HG02970 (cell line): ENCODE measurements around the gene PRR15L.

Source experiments
- ATAC-seq: cut with Tn5 transposase; IDR thresholded peaks from one replicate; pipeline ENCODE4 v1.9.1; 2021; ENCODE audit warnings: mild to moderate bottlenecking, moderate library complexity, moderate number of reproducible peaks; ENCODE audit not compliant: unreplicated experiment, low FRiP score

PRR15L gene

DNA sequence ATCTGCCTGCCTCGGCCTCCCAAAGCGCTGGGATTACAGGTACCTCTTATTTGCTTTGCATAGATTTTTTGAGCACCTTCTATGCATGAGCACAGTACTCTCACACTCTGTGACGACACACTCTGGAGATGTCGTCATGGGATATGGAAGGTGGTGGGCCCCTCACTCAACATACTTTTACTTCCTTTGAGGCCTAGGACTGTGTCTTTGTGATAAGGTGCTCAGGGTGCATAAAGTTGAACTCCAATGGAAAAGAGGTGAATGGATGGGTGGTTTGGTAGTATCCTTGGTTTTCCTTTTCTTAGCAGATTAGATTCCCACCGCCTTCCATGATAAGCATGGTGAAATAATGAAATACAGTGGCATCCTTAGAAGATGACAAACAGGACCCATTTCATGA, 7.2 kb upstream of the PRR15L start:
- ATAC-seq = no peak

DNA sequence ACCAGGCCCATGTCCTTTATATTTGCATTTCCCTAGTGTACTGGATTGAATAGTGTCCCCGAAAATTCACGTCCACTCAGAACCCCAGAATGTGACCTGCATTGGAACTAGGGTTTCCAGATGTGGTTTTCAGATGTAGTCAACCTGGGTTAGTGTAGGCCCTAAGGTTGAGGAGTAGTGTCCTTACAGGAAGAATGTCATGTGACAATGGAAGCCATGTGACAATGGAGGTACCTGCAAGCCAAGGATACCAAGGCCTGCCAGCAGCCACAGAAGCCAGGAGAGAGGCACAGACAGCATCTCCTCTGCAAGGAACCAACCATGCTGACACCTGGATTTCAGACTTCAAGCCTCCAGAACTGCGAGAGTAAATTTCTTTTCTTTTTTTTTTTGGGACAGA, 5.2 kb upstream of the PRR15L start:
- ATAC-seq = no peak

DNA sequence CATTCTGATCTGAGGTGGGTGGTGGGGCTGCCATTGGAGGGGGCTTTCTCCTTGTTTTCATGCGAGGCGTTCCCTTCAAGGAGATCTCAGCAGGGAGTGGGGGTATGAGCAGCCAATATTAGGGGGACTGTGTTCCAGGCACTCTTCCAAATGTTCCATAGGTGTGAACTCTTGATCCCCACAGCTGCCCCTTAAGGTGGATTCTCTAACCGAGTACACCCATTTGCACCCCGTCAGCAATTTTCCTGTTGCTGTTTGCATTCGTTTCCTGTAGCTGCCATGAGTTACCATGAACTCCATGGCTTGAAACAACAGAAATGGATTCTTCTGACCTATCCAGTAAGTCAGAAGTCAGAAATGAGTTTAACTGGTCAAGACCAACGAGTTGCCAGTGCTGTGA, 3.7 kb upstream of the PRR15L start:
- no peak for ATAC-seq

GRCh38 chr17:47959825-47960655, 2.4 kb upstream of the PRR15L start:
- ATAC-seq = no peak

DNA sequence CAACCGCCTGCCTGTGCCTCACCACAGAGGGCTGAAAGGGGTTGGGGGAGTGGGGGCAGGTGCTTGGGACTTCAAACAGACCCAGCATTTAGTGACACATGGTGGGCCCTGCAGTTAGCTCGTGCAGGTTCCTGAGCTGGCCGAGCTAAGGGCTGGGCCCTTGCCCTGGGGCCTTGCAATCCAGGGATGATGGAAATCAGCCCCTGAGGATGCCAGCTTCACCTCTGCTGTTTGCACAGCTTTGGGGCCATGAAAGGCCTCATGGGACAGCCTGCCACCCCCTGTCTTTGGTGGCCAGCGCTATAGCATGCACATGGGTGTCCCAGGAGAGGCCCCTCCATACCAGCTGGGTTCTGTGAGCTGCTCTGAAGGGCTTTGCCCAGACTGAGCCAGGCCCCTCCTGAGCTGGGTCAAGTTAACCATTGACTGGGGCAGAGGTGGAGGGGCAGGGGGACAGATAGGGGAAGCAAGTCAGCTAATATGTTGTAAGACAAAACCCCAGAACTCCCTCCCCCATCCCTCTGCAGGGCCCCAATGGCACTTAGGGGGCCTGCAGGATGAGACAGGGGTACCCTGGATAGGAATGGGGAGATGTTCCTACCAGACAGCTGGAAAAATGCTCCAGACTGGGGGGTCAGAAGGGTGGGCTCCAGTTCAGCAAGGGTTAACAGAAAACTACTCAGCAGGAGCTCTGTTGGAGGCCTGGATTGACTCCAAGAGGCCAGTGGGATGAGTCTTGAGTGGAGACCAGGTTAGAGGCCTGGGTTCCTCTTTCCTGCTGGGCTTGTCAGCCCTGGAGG, 692 bp downstream of the PRR15L start:
- ATAC-seq = no peak

- ATAC-seq = no peak
Measured at GRCh38 chr17:47955497-47956461, 1.9 kb downstream of the PRR15L start.

DNA sequence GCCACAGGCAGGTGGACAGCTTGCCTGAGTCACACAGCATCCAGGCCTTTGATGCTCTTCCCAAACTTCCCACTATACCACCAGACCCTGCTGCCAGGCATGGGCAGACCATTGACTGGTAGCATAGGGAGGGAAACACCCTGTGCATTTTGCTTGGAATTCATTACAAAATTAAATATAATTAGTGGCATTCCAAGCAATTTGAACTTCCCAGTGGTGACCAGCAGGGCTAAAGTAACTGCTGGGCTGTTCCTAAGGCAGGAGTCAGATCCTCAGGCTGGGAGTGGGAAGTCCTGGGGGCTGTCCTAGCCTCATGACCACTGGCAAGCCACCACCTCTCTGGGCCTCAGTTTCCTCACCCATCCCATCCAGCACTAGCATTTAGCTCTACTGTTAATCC, 3.8 kb downstream of the PRR15L start:
- no peak for ATAC-seq

DNA sequence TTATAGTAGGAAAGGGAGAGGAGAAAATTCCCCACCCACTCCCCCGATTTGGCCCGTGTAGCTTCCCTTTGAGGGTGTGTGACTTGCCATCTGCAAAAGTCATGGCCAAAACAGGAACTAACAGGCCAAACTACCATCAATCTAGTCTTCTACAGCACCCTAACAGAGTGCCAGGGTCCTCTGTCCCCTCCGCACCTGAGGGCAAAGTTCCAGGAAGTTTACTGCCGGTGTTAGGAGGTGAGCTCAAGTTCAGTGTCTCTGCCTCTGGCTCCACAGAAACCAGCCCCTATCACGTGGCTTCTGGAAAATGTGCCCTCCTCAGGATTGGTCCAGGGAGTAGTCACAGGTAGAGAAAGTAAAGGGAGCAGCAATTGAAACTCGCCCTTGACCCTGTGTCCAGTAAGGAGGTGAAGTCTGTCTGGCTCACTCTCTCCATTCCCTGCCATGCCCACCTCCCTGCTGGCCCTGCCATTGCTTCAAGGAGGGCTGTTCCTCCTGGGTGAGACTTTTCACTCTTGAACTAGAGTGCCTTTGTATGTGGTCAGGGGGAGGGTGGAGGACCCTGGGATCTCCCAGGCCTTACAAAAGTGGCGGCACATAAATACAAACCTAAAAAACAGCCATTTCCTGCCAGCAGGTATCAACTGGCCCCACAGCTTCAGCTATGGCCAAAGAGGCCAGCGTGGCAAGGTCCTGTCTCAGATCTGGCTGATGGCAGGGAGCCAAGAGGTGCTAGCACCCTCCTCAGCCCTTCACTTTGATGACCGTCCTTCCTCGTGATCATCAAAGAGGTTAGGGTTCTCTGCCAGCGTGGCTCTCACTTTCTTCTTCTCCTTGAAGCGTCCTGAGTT, 5.3 kb downstream of the PRR15L start:
- ATAC-seq = no peak

- ATAC-seq = no peak
Measured at GRCh38 chr17:47950448-47950847, 7.2 kb downstream of the PRR15L start.

DNA sequence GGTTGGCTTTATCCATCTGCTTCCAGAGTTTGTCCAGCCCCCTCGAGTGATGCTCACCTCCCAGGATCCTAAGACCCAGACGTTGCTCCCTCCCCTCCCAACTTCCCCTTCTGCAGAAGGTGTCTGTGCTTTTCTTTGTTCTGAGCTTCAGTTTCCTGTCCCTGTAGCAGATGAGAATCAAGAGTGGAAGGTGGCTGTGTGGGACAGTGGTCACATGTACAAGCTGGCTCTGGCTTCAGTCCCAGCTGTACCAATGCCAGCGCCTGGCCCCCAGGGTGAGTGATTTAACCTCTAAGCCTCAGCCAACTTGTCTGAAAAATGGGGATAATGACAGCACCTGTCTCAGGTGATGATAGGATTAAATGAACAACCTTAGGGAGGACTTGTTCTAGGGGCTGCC, 7.7 kb downstream of the PRR15L start:
- no peak for ATAC-seq

- ATAC-seq = no peak
Measured at GRCh38 chr17:47949197-47949759, 8.4 kb downstream of the PRR15L start.

DNA sequence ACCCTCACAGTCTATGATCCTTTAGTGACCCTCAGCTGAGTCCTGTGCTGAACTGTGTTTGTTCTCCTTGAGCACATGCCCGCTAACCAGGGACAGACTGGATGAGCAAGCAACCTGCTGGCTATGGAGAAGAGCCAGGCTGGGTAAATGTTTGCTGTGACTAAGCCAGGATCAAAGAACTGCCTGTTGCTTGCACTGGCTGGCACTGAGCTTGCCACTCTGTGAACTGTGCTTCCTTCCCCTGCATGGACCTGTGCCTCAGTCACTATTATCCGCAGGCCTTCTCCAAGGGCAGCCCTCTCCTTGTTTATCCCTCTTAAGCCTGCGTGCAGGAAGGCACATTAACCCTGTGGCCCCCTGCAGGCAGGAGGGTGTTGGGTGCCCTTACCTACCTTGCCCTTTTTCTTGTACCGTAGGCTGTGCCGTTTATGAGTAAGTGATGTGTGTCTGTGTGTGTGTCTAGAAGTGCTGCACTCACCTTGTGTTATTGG, 8.9 kb downstream of the PRR15L start:
- ATAC-seq = no peak

- peak; percentile 44 for ATAC-seq
Measured at GRCh38 chr17:47946929-47947397, 10.7 kb downstream of the PRR15L start.

- ATAC-seq = no peak
Measured at GRCh38 chr17:47946516-47946915, 11.2 kb downstream of the PRR15L start.

- no peak for ATAC-seq
Measured at GRCh38 chr17:47945529-47946508, 11.9 kb downstream of the PRR15L start.

- no peak for ATAC-seq
Measured at GRCh38 chr17:47945080-47945479, 12.6 kb downstream of the PRR15L start.

DNA sequence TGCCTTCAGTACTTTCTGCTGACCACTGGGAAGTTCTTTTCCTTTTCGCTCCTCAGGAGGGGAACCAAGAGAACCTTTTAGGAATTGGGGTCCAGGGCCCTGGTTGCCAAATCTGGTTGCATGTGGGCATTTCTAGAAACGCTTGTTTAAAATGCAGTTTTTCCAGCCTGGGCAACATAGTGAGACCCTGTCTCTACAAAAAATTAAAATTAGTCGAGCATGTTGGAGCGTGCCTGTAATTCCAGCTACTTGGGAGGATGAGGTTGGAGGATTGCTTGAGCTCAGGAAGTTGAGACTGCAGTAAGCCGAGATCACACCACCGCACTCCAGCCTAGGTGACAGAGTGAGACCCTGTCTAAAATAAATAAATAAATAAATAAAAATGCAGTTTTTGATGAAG, 15.1 kb downstream of the PRR15L start:
- ATAC-seq = no peak

- no peak for ATAC-seq
Measured at GRCh38 chr17:47942096-47942510, 15.6 kb downstream of the PRR15L start.
